Osteocyte (in vitro differentiated cells): ENCODE data around the gene MEGF11. TPM values are rescaled to one million over a fixed set of nuclear protein-coding genes. Genes with fewer than 3 reads are reported as not detected.

ENCODE experiments used
- DNase-seq: peaks from one replicate; pipeline ENCODE4 v3.0.0; 2021; ENCODE audit warnings: mixed read lengths; ENCODE audit not compliant: unreplicated experiment; ENCODE audit errors: extremely low spot score
- H3K27ac Mint-ChIP-seq: one replicate; pipeline ENCODE4 v1.8.0; 2021; ENCODE audit warnings: mild to moderate bottlenecking, mixed read lengths; ENCODE audit not compliant: unreplicated experiment
- H3K27me3 Mint-ChIP-seq: one replicate; pipeline ENCODE4 v1.8.0; 2021; ENCODE audit warnings: mixed read lengths; ENCODE audit not compliant: unreplicated experiment
- H3K36me3 Mint-ChIP-seq: one replicate; pipeline ENCODE4 v1.8.0; 2021; ENCODE audit warnings: mixed read lengths; ENCODE audit not compliant: unreplicated experiment
- H3K4me1 Mint-ChIP-seq: one replicate; pipeline ENCODE4 v1.8.0; 2021; ENCODE audit warnings: mixed read lengths; ENCODE audit not compliant: unreplicated experiment
- H3K4me3 Mint-ChIP-seq: one replicate; pipeline ENCODE4 v1.8.0; 2021; ENCODE audit warnings: mild to moderate bottlenecking, moderate library complexity, mixed read lengths; ENCODE audit not compliant: unreplicated experiment
- H3K9me3 Mint-ChIP-seq: one replicate; pipeline ENCODE4 v1.8.0; 2021; ENCODE audit warnings: mixed read lengths; ENCODE audit not compliant: unreplicated experiment
- CTCF ChIP-seq: fragments of 200-600 bp; sonication (generic); IDR thresholded peaks from 2 replicates; pipeline ENCODE4 v1.5.0; 2021; ENCODE audit warnings: antibody characterized with exemption, mild to moderate bottlenecking, moderate library complexity
- total RNA-seq: library from RNA; stranded (reverse); gene quantifications from 2 replicates; pipeline ENCODE4 v1.2.1, GENCODE V29; 2021

Gene MEGF11
- total RNA-seq, 1 donor from 2014 or later: not detected

- peaks cover 83% of the 10 kb centered on the region for H3K27me3 Mint-ChIP-seq
- no peaks in the 10 kb centered on the region for H3K9me3 Mint-ChIP-seq
- no peak overlapping the region for H3K27ac Mint-ChIP-seq
- no peaks in the 10 kb centered on the region for H3K4me1 Mint-ChIP-seq
- H3K36me3 Mint-ChIP-seq: no peaks in the 10 kb centered on the region
- no peak for DNase-seq
- no peak overlapping the region for H3K4me3 Mint-ChIP-seq
- TF ChIP-seq CTCF: no peak
Measured at GRCh38 chr15:66129586-66129985, 124.0 kb downstream of the MEGF11 start.

- H3K27me3 Mint-ChIP-seq: peaks cover 82% of the 10 kb centered on the region
- no peaks in the 10 kb centered on the region for H3K4me1 Mint-ChIP-seq
- no peaks in the 10 kb centered on the region for H3K36me3 Mint-ChIP-seq
- no peak overlapping the region for H3K27ac Mint-ChIP-seq
- no peak for DNase-seq
- H3K9me3 Mint-ChIP-seq: no peaks in the 10 kb centered on the region
- H3K4me3 Mint-ChIP-seq: no peak overlapping the region
- TF ChIP-seq CTCF: no peak
Measured at GRCh38 chr15:66128116-66128680, 125.4 kb downstream of the MEGF11 start.

- Mint-ChIP-seq H3K27me3 (peaks cover 77% of the 10 kb centered on the region), H3K36me3 (no peaks in the 10 kb centered on the region), H3K4me3 (no peak overlapping the region), H3K4me1 (no peaks in the 10 kb centered on the region), H3K9me3 (no peaks in the 10 kb centered on the region), H3K27ac (no peak overlapping the region)
- DNase-seq: no peak
- TF ChIP-seq CTCF: no peak
Measured at GRCh38 chr15:66126456-66126855, 127.1 kb downstream of the MEGF11 start.

- TF ChIP-seq CTCF: no peak
- H3K27me3 Mint-ChIP-seq: peaks cover 78% of the 10 kb centered on the region
- H3K4me1 Mint-ChIP-seq: no peaks in the 10 kb centered on the region
- no peak overlapping the region for H3K27ac Mint-ChIP-seq
- H3K4me3 Mint-ChIP-seq: no peak overlapping the region
- H3K36me3 Mint-ChIP-seq: no peaks in the 10 kb centered on the region
- H3K9me3 Mint-ChIP-seq: no peaks in the 10 kb centered on the region
- DNase-seq: no peak
Measured at GRCh38 chr15:66126031-66126441, 127.5 kb downstream of the MEGF11 start.

GRCh38 chr15:66124651-66125050, 128.9 kb downstream of the MEGF11 start:
- Mint-ChIP-seq H3K4me3 (no peak overlapping the region), H3K36me3 (no peaks in the 10 kb centered on the region), H3K27me3 (peaks cover 79% of the 10 kb centered on the region), H3K9me3 (no peaks in the 10 kb centered on the region), H3K4me1 (no peaks in the 10 kb centered on the region), H3K27ac (no peak overlapping the region)
- no peak for DNase-seq
- TF ChIP-seq CTCF: no peak
